GM12874 (cell line): ENCODE measurements around the gene RCSD1.

ENCODE experiments used
- TF ChIP-seq, protein P1 (sequence below): IDR thresholded peaks from 2 replicates; pipeline ENCODE4 v1.5.1; 2011; ENCODE audit warnings: low read depth, mild to moderate bottlenecking, control low read depth, low read length, moderate library complexity; ENCODE audit not compliant: insufficient read depth

RCSD1 gene

DNA sequence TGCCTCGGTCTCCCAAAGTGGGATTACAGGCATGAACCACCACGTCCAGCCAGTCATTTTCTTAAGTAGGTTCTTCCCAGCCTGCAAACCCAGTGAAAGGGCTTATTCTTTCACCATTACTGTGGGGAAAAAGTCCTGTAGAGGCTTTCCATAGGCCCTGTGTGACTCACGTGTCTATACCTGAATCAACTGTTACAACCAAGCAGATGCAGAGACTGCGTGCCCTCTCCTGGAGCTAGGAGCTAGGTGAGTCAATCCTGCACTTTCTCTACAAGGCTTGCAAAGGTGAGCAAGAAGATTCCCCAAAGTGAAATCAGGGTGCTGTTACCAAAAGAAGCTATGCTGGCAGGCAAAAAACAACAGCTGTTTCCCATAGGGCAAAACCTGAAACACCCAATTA lies 77.9 kb downstream of the RCSD1 start:
- TF ChIP-seq, protein P1, sequence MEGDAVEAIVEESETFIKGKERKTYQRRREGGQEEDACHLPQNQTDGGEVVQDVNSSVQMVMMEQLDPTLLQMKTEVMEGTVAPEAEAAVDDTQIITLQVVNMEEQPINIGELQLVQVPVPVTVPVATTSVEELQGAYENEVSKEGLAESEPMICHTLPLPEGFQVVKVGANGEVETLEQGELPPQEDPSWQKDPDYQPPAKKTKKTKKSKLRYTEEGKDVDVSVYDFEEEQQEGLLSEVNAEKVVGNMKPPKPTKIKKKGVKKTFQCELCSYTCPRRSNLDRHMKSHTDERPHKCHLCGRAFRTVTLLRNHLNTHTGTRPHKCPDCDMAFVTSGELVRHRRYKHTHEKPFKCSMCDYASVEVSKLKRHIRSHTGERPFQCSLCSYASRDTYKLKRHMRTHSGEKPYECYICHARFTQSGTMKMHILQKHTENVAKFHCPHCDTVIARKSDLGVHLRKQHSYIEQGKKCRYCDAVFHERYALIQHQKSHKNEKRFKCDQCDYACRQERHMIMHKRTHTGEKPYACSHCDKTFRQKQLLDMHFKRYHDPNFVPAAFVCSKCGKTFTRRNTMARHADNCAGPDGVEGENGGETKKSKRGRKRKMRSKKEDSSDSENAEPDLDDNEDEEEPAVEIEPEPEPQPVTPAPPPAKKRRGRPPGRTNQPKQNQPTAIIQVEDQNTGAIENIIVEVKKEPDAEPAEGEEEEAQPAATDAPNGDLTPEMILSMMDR: no peak

DNA sequence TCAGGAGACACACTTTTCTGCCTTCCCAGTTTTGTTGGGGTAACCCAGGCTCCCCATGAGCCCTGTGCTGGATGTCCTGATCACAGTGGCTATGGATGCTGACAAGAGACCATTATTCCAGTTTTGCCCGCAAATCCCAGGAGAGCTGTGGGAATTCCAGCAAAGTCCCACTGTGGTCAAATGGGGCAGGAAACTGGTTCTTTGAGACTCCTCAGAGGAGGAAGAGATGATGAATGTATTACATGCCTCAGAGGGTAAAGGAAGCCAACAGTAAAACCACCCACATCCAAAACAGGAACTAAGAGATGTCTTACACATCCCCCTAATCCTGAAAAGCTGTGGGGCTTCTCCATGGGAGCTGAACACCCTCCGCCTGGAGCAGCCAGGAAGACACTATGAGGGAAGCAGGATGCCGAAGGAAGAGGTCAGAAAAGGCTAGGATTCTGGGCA lies 78.9 kb downstream of the RCSD1 start:
- TF ChIP-seq, protein P1: no peak

DNA sequence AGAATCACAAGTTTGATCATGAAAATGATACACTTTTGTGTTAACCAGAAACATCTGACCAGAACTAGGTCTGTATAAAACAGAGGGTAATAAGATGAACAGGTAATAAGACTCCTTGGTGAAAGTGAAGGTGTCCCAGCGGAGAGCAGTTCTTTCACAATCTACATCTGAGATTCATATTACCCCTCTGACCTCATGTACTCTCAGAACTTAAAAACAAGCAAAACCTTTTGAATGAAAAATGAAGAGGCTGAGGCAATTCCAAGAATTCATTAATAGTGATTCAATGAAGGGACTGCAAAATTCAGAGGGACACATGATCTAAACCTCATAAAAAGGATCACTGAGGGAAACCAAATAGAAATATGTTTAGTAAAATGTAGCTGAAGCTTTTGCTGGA lies 80.8 kb downstream of the RCSD1 start:
- TF ChIP-seq, protein P1: no peak

DNA sequence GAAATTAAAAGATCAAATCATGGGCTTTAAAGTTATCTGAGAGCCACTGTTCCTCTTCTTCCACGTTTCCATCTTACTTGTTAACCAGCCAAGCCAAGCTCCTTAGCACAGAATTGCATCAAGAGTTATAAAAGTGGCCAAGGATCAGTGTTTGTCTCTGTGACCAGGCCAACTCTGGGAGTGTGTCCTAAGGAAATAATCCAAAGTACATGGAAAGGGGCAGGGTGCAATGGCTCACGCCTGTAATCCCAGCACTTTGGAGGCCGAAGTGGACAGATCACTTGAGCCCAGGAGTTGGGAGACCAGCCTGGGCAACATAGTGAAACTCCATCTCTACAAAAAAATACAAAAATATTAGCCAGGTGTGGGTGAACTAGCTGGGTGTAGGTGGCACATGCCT lies 81.8 kb downstream of the RCSD1 start:
- TF ChIP-seq, protein P1: no peak

DNA sequence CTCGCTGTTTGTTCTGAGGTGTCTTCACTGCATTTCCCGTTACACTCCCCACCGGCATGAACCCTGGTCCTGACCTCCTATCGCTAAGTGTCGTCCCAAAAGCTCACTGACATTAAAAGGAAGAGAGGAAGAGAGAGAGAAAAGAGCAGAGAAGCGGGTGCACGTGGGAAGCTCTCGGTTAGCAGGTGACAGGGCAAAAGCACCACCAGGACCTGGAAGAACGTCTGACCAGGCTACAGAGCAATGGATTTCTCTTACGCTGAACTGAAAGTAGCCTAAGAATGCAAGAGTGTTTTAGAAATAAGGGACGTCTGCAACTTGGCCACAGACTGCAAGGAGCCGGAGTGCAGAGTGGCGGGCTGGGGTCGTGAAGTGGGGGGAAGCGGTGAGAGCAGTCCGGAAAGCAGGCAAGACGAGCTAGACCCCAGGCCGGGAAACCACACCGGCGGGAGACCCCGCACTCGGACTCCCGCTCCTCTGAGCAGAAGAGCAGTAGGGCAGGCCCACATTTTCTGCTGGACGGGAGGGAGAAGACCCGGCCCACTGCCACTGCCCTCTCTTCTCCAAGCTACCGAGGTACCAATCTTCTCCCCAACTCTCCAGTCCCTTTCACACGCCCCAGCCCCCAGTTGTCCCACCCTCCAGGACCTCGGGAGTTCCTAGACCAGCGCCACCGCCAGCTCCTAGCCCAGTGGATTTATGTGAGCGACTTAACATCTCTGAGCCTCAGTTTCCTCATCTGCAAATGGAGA lies 83.5 kb downstream of the RCSD1 start:
- TF ChIP-seq, protein P1: no peak

DNA sequence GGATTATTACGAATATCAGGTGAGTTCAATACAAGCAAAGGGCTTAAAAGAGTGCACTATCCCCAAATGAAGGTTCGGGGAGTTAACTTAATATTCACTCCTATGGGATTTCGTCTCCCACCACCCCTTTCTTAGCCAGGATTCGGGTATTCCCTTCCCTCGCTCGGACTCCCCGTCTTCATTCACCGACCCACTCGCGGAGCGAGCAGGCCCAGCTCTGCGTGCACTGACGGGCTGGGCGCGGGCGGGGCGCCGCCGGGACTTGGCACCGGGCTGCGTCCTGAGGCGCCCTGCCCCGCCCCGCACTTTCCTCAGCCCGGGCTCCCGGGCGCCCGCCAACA lies 84.0 kb downstream of the RCSD1 start:
- TF ChIP-seq, protein P1: no peak

DNA sequence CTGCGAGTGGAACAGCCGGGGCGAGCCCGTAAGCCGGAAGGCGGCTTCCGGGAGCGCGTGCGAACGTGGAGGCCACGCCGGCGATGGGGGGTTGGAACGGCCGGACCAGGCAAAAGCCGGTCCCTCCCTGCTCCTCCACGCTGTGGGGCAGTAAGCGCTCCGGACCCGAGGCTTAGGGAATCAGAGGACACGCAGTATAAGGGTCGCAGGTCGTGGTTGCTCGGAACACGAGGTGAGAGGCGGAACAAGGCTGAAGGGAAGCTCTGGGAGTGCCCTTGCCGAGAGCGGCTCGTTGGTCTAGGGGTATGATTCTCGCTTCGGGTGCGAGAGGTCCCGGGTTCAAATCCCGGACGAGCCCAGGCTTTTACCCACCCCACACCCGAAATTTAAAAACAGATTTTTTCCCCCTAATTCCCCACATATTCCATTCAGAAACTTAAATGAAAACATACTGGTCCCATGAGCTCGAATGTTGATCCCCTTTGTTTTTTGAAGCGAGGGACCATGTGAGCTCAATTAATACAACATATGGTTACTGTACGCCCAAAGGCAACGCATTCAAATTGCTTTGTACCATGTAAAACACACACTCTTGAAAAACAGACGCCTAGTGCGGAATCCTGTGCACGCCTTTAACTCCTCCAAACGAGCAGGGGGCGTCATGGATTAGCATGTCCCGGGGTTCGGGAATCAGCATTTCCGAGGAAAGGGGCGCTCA lies 84.6 kb downstream of the RCSD1 start:
- TF ChIP-seq, protein P1: no peak
